OCI-LY7 (cell line): Measurements from ENCODE around the gene EIF3F.

Experiments
- EZH2phosphoT487 ChIP-seq: fragments of 200-600 bp; sonication (generic); IDR thresholded peaks from 2 replicates; pipeline ENCODE4 v1.6.1; 2018; ENCODE audit warnings: low read depth, borderline replicate concordance, mild to moderate bottlenecking, mixed run types, antibody characterized with exemption, low read length, moderate library complexity, mixed read lengths
- TF ChIP-seq, protein P1 (sequence below): fragments of 200-600 bp; sonication (generic); conservative IDR thresholded peaks from 2 replicates; pipeline ENCODE4 v1.5.1; 2014; ENCODE audit warnings: mild to moderate bottlenecking, antibody characterized with exemption, low read length, moderate library complexity, mixed read lengths

GRCh38 chr11:7981619-7982157 is 5.4 kb upstream of the EIF3F start:
- TF ChIP-seq, protein P1, sequence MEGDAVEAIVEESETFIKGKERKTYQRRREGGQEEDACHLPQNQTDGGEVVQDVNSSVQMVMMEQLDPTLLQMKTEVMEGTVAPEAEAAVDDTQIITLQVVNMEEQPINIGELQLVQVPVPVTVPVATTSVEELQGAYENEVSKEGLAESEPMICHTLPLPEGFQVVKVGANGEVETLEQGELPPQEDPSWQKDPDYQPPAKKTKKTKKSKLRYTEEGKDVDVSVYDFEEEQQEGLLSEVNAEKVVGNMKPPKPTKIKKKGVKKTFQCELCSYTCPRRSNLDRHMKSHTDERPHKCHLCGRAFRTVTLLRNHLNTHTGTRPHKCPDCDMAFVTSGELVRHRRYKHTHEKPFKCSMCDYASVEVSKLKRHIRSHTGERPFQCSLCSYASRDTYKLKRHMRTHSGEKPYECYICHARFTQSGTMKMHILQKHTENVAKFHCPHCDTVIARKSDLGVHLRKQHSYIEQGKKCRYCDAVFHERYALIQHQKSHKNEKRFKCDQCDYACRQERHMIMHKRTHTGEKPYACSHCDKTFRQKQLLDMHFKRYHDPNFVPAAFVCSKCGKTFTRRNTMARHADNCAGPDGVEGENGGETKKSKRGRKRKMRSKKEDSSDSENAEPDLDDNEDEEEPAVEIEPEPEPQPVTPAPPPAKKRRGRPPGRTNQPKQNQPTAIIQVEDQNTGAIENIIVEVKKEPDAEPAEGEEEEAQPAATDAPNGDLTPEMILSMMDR: no peak
- no peak for TF ChIP-seq EZH2phosphoT487
